Fibroblast of lung (primary cell): ENCODE results near the gene TAPT1. TPM values are rescaled to one million over a fixed set of nuclear protein-coding genes. Genes with fewer than 3 reads are reported as not detected.
A peak's percentile ranks its signal among the peaks of the same experiment; 100 is the strongest.

Source experiments
- DNase-seq, 2 donors: peaks; one replicate each; pipeline versions ENCODE4 v3.0.0 to v3.0.0-alpha.2; 2010; ENCODE audit warnings: low read depth in 2 of 2
- H2AFZ ChIP-seq: 2 replicates; pipeline ENCODE4 v1.5.1; 2012; ENCODE audit warnings: low read length, control low read depth, inconsistent platforms
- H3K27ac ChIP-seq: 2 replicates; pipeline ENCODE4 v1.5.1; 2011; ENCODE audit warnings: low read length, control low read depth; ENCODE audit not compliant: insufficient read depth
- H3K27me3 ChIP-seq: 2 replicates; pipeline ENCODE4 v1.5.1; 2011; ENCODE audit warnings: mild to moderate bottlenecking, low read length; ENCODE audit not compliant: control insufficient read depth, insufficient read depth
- H3K36me3 ChIP-seq: 2 replicates; pipeline ENCODE4 v1.5.1; 2011; ENCODE audit warnings: low read length; ENCODE audit not compliant: control insufficient read depth, insufficient read depth
- H3K4me1 ChIP-seq: 2 replicates; pipeline ENCODE4 v1.5.1; 2011; ENCODE audit warnings: low read length; ENCODE audit not compliant: control insufficient read depth, insufficient read depth; ENCODE audit errors: extremely low read depth
- H3K4me2 ChIP-seq: 2 replicates; pipeline ENCODE4 v1.5.1; 2011; ENCODE audit warnings: low read length, control low read depth; ENCODE audit not compliant: insufficient read depth; ENCODE audit errors: extremely low read depth
- H3K4me3 ChIP-seq, 4 experiments: fragments of 200-600 bp in 1 of 4; sonication (generic) in 1 of 4; replicated peaks in 1 of 4; 2 replicates each; pipeline ENCODE4 v1.5.1; 2011 to 2016; ENCODE audit warnings: low read length in 4 of 4, low read depth in 3 of 4, mild to moderate bottlenecking in 3 of 4, control low read depth in 2 of 4, inconsistent platforms in 1 of 4, mixed read lengths in 1 of 4; ENCODE audit not compliant: insufficient read depth in 1 of 4; ENCODE audit errors: control extremely low read depth in 1 of 4
- H3K79me2 ChIP-seq: 2 replicates; pipeline ENCODE4 v1.5.1; 2012; ENCODE audit warnings: mild to moderate bottlenecking, low read length, inconsistent platforms; ENCODE audit not compliant: control insufficient read depth, insufficient read depth
- H3K9ac ChIP-seq: 2 replicates; pipeline ENCODE4 v1.5.1; 2011; ENCODE audit warnings: mild to moderate bottlenecking, low read length, control low read depth; ENCODE audit not compliant: insufficient read depth
- H3K9me3 ChIP-seq: 2 replicates; pipeline ENCODE4 v1.5.1; 2012; ENCODE audit warnings: low read depth, low read length; ENCODE audit not compliant: control insufficient read depth, insufficient read depth
- H4K20me1 ChIP-seq: 2 replicates; pipeline ENCODE4 v1.5.1; 2011; ENCODE audit warnings: low read length; ENCODE audit not compliant: control insufficient read depth, insufficient read depth; ENCODE audit errors: extremely low read depth
- EZH2 ChIP-seq: IDR thresholded peaks from 2 replicates; pipeline ENCODE4 v1.5.1; 2012; ENCODE audit warnings: low read length, control low read depth, mild to moderate bottlenecking; ENCODE audit errors: missing control alignments
- polyA plus RNA-seq, 2 donors: library from polyadenylated mRNA; depleted of rRNA in 1 of 2; stranded (reverse) in 1 of 2; unstranded in 1 of 2; fragments of >200 nt; gene quantifications; 2 replicates each; pipeline ENCODE4 v1.2.1, GENCODE V29; 2011 to 2012; ENCODE audit warnings: missing spikeins in 1 of 2
- total RNA-seq: library from RNA; depleted of rRNA; stranded (reverse); fragments of >200 nt; gene quantifications from 2 replicates; pipeline ENCODE4 v1.2.1, GENCODE V29; 2014
- TF ChIP-seq, protein P1 (sequence below), 2 donors: IDR thresholded peaks in 1 of 2; conservative IDR thresholded peaks in 1 of 2; 1 replicate in 1 of 2; 2 replicates in 1 of 2; pipeline ENCODE4 v1.5.1; 2011 to 2012; ENCODE audit warnings: low read length in 2 of 2, control low read depth in 1 of 2, inconsistent platforms in 1 of 2, low read depth in 1 of 2, mild to moderate bottlenecking in 1 of 2

Gene TAPT1
- total and polyA plus RNA-seq, 2 donors (not counting 1 experiment from before 2014, with no cell fraction given) = 18.7 to 20.6 TPM

DNA sequence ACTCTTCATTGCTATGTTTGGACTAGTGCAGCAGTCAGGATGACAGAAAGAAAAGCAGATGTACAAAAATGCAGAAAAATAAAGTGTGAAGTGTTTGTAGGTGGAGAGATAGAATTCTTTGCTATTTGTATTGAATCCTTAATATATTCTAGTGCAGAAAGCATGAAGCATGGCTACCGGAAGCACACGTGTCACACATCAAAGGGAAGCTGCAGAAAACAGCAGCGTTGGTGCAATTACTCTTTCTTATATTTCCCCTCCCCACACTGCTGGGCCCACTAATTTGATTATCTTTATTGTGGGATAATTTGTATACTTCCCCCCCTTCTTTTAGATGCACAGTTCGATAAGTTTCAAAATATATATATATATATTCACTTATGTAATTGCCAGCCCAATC, 35.9 kb upstream of the TAPT1 start:
- H4K20me1 ChIP-seq = no peaks in the 10 kb centered on the region
- no peaks in the 10 kb centered on the region for H3K27me3 ChIP-seq
- TF ChIP-seq, protein P1, sequence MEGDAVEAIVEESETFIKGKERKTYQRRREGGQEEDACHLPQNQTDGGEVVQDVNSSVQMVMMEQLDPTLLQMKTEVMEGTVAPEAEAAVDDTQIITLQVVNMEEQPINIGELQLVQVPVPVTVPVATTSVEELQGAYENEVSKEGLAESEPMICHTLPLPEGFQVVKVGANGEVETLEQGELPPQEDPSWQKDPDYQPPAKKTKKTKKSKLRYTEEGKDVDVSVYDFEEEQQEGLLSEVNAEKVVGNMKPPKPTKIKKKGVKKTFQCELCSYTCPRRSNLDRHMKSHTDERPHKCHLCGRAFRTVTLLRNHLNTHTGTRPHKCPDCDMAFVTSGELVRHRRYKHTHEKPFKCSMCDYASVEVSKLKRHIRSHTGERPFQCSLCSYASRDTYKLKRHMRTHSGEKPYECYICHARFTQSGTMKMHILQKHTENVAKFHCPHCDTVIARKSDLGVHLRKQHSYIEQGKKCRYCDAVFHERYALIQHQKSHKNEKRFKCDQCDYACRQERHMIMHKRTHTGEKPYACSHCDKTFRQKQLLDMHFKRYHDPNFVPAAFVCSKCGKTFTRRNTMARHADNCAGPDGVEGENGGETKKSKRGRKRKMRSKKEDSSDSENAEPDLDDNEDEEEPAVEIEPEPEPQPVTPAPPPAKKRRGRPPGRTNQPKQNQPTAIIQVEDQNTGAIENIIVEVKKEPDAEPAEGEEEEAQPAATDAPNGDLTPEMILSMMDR (conservative IDR thresholded peaks at IDR 0.05 in 1 of 2, IDR thresholded peaks at IDR 0.05 in 1 of 2; ENCODE audit: low read depth in 1 of 2, low read length in 2 of 2) = no peak
- TF ChIP-seq EZH2 = no peak
- H3K36me3 ChIP-seq = no peaks in the 10 kb centered on the region
- H3K27ac ChIP-seq = no peak overlapping the region
- no peaks in the 10 kb centered on the region for H3K9me3 ChIP-seq
- no peaks in the 10 kb centered on the region for H3K79me2 ChIP-seq
- H3K4me1 ChIP-seq = no peaks in the 10 kb centered on the region
- DNase-seq = no peak
- H3K4me3 ChIP-seq = no peak overlapping the region
- no peak overlapping the region for H3K9ac ChIP-seq
- H3K4me2 ChIP-seq = no peak overlapping the region
- H2AFZ ChIP-seq = no peak overlapping the region

DNA sequence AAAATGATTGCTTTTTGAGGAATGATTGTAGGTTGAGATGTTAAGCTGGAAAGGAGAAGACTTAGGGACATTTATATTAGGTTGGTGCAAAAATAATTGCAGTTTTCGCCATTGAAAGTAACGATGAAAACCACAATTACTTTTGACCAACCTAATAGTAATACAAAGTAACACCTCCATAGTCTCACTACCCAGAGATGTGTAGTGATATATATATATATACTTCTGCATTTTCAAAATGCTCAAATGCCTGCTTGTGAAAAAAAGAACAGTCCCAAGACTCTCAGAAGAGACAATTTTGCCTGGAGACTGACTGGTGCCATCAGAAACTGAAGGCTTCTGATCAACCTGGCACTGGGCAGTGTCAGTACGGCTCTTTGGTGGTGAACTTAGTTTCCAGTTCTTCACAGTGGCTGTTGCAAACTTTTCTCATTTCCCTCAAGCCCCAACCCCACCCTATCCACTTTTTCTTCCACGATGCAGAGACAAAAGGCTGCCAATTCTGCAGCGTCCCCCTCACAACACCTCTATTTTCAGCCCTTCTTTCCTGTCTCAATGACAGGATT, 35.1 kb upstream of the TAPT1 start:
- H3K27me3 ChIP-seq = no peaks in the 10 kb centered on the region
- no peak overlapping the region for H3K4me3 ChIP-seq
- no peak overlapping the region for H3K9ac ChIP-seq
- H3K4me1 ChIP-seq = no peaks in the 10 kb centered on the region
- H2AFZ ChIP-seq = no peak overlapping the region
- H3K36me3 ChIP-seq = no peaks in the 10 kb centered on the region
- no peak overlapping the region for H3K4me2 ChIP-seq
- no peaks in the 10 kb centered on the region for H3K79me2 ChIP-seq
- no peak for TF ChIP-seq EZH2
- TF ChIP-seq, protein P1 (conservative IDR thresholded peaks at IDR 0.05 in 1 of 2, IDR thresholded peaks at IDR 0.05 in 1 of 2; ENCODE audit: low read depth in 1 of 2, low read length in 2 of 2) = no peak
- H4K20me1 ChIP-seq = no peaks in the 10 kb centered on the region
- H3K27ac ChIP-seq = no peak overlapping the region
- H3K9me3 ChIP-seq = no peaks in the 10 kb centered on the region
- DNase-seq = no peak

DNA sequence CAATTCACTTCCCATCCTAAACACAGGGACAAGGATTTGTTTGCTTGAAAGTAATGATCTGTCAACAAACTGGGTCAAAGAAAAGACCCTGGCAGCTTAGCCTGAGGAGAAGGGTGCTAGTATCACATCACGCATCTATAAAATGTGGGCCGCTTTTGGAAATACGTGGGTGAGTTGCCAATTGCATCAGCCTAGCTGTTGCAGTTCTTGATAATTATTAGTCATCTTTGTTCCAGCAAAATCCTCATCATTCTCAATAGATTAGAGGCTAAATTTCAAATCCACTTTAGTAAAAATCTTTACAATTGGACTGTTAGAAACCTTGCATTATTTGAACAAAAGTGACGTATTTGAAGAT, 33.6 kb upstream of the TAPT1 start:
- DNase-seq = peak; percentile 54 to 70
- Histone ChIP-seq H3K4me2 (no peak overlapping the region), H3K4me3 (no peak overlapping the region), H3K9ac (no peak overlapping the region), H3K9me3 (no peaks in the 10 kb centered on the region), H3K36me3 (no peaks in the 10 kb centered on the region), H3K4me1 (no peaks in the 10 kb centered on the region), H3K27me3 (no peaks in the 10 kb centered on the region), H3K79me2 (no peaks in the 10 kb centered on the region), H3K27ac (no peak overlapping the region), H2AFZ (no peak overlapping the region), H4K20me1 (no peaks in the 10 kb centered on the region)
- no peak for TF ChIP-seq EZH2
- TF ChIP-seq, protein P1 (conservative IDR thresholded peaks at IDR 0.05 in 1 of 2, IDR thresholded peaks at IDR 0.05 in 1 of 2; ENCODE audit: low read depth in 1 of 2, low read length in 2 of 2) = no peak
